CD4-positive, CD25-positive, alpha-beta regulatory T cell (primary cell): ENCODE results near the gene PGRMC2. TPM values are rescaled to one million over a fixed set of nuclear protein-coding genes. Genes with fewer than 3 reads are reported as not detected.

Experiments
- ATAC-seq, 2 donors: fragments of 150-1000 bp; cut with Tn5 transposase; one replicate each; pipeline ENCODE4 v1.10.0; 2021; ENCODE audit warnings: low read depth in 2 of 2, moderate number of reproducible peaks in 2 of 2, moderate library complexity in 1 of 2
- DNase-seq, 3 donors: peaks; one replicate each; pipeline versions ENCODE4 v3.0.0 to v3.0.0-alpha.2; 2012 to 2022; ENCODE audit warnings: mixed read lengths in 1 of 3
- H3K27ac ChIP-seq: one replicate; pipeline ENCODE4 v1.7.0; 2013; ENCODE audit warnings: mild to moderate bottlenecking, low read length; ENCODE audit not compliant: insufficient read depth, poor library complexity, severe bottlenecking
- H3K27me3 ChIP-seq: one replicate; pipeline ENCODE4 v1.7.0; 2013; ENCODE audit warnings: low read length; ENCODE audit not compliant: control insufficient read depth, insufficient read depth
- H3K36me3 ChIP-seq: one replicate; pipeline ENCODE4 v1.7.0; 2013; ENCODE audit warnings: mild to moderate bottlenecking, low read length, moderate library complexity; ENCODE audit not compliant: control insufficient read depth, insufficient read depth
- H3K4me1 ChIP-seq: 2 replicates; pipeline ENCODE4 v1.7.0; 2013; ENCODE audit warnings: mild to moderate bottlenecking, low read length; ENCODE audit not compliant: insufficient read depth, control insufficient read depth, poor library complexity, severe bottlenecking
- H3K4me3 ChIP-seq: one replicate; pipeline ENCODE4 v1.7.0; 2013; ENCODE audit warnings: low read depth, mild to moderate bottlenecking, low read length, moderate library complexity
- H3K9me3 ChIP-seq, 2 experiments: 1 replicate in 1 of 2; 2 replicates in 1 of 2; pipeline ENCODE4 v1.7.0; 2013; ENCODE audit warnings: low read length in 2 of 2, mild to moderate bottlenecking in 1 of 2, moderate library complexity in 1 of 2; ENCODE audit not compliant: control insufficient read depth in 2 of 2
- H3K27ac Mint-ChIP-seq, 3 donors: one replicate each; pipeline ENCODE4 v1.8.0; 2020 to 2022; ENCODE audit warnings: mild to moderate bottlenecking in 3 of 3, mixed read lengths in 3 of 3, moderate library complexity in 2 of 3
- H3K27me3 Mint-ChIP-seq: one replicate; pipeline ENCODE4 v1.8.0; 2022; ENCODE audit warnings: mild to moderate bottlenecking, mixed read lengths
- H3K36me3 Mint-ChIP-seq: one replicate; pipeline ENCODE4 v1.8.0; 2020; ENCODE audit warnings: mixed read lengths
- H3K4me1 Mint-ChIP-seq, 4 donors: one replicate each; pipeline ENCODE4 v1.8.0; 2020 to 2022; ENCODE audit warnings: mixed read lengths in 4 of 4, mild to moderate bottlenecking in 1 of 4
- H3K4me3 Mint-ChIP-seq, 4 donors: one replicate each; pipeline ENCODE4 v1.8.0; 2020 to 2022; ENCODE audit warnings: mild to moderate bottlenecking in 4 of 4, mixed read lengths in 4 of 4, moderate library complexity in 3 of 4
- H3K9me3 Mint-ChIP-seq, 7 donors: one replicate each; pipeline ENCODE4 v1.8.0; 2020 to 2022; ENCODE audit warnings: mixed read lengths in 7 of 7, mild to moderate bottlenecking in 3 of 7, moderate library complexity in 2 of 7
- polyA plus RNA-seq, 4 donors: library from polyadenylated mRNA; unstranded; fragments of 300-500 nt; fragmentation: Illumina TruSeq; gene quantifications; one replicate each; pipeline ENCODE4 v1.2.3, GENCODE V29; 2021
- total RNA-seq: library from RNA; stranded (reverse); gene quantifications from one replicate; pipeline ENCODE4 v1.2.3, GENCODE V29; 2022

PGRMC2 gene
- total and polyA plus RNA-seq, 5 donors from 2014 or later, result 12.7 to 48.6 (median 18.3) TPM

- H3K36me3 Mint-ChIP-seq, result peaks cover 8% of the 10 kb centered on the region
- Histone ChIP-seq H3K4me3 (no peak overlapping the region), H3K27me3 (no peaks in the 10 kb centered on the region), H3K27ac (no peak overlapping the region), H3K36me3 (no peaks in the 10 kb centered on the region), H3K9me3 (no peaks in the 10 kb centered on the region), H3K4me1 (no peaks in the 10 kb centered on the region)
- no peaks in the 10 kb centered on the region for H3K27me3 Mint-ChIP-seq
- no peak overlapping the region for H3K27ac Mint-ChIP-seq
- H3K4me3 Mint-ChIP-seq, result no peak overlapping the region
- DNase-seq (no peak), ATAC-seq (no peak)
- H3K9me3 Mint-ChIP-seq, result no peaks in the 10 kb centered on the region
- H3K4me1 Mint-ChIP-seq, result no peaks in the 10 kb centered on the region
Observed at GRCh38 chr4:128323401-128323800, 35.8 kb upstream of the PGRMC2 start.

GRCh38 chr4:128322986-128323385, 35.4 kb upstream of the PGRMC2 start:
- no peak overlapping the region for H3K27ac ChIP-seq
- no peaks in the 10 kb centered on the region for H3K27me3 ChIP-seq
- H3K4me1 Mint-ChIP-seq, result no peaks in the 10 kb centered on the region
- no peaks in the 10 kb centered on the region for H3K36me3 ChIP-seq
- no peak overlapping the region for H3K27ac Mint-ChIP-seq
- no peaks in the 10 kb centered on the region for H3K9me3 Mint-ChIP-seq
- H3K27me3 Mint-ChIP-seq, result no peaks in the 10 kb centered on the region
- H3K4me1 ChIP-seq, result no peaks in the 10 kb centered on the region
- no peak overlapping the region for H3K4me3 ChIP-seq
- H3K36me3 Mint-ChIP-seq, result peaks cover 8% of the 10 kb centered on the region
- H3K9me3 ChIP-seq, result no peaks in the 10 kb centered on the region
- ATAC-seq, result no peak
- DNase-seq, result no peak
- H3K4me3 Mint-ChIP-seq, result no peak overlapping the region

- Mint-ChIP-seq H3K27me3 (no peaks in the 10 kb centered on the region), H3K9me3 (peaks cover 0 to 2% (median 0%) of the 10 kb centered on the region in 7 donors), H3K36me3 (peaks cover 7% of the 10 kb centered on the region), H3K4me3 (no peak overlapping the region), H3K4me1 (no peaks in the 10 kb centered on the region), H3K27ac (no peak overlapping the region)
- Histone ChIP-seq H3K27me3 (no peaks in the 10 kb centered on the region), H3K4me1 (no peaks in the 10 kb centered on the region), H3K9me3 (no peaks in the 10 kb centered on the region), H3K4me3 (no peak overlapping the region), H3K36me3 (no peaks in the 10 kb centered on the region), H3K27ac (no peak overlapping the region)
- no peak for ATAC-seq
- no peak for DNase-seq
Observed at GRCh38 chr4:128322311-128322710, 34.7 kb upstream of the PGRMC2 start.

- no peaks in the 10 kb centered on the region for H3K4me1 Mint-ChIP-seq
- no peak for ATAC-seq
- no peak overlapping the region for H3K27ac ChIP-seq
- no peak overlapping the region for H3K4me3 Mint-ChIP-seq
- DNase-seq, result no peak
- no peaks in the 10 kb centered on the region for H3K27me3 ChIP-seq
- H3K4me3 ChIP-seq, result no peak overlapping the region
- peaks cover 9% of the 10 kb centered on the region for H3K36me3 Mint-ChIP-seq
- H3K9me3 Mint-ChIP-seq, result peaks cover 0 to 2% (median 0%) of the 10 kb centered on the region in 7 donors
- H3K36me3 ChIP-seq, result no peaks in the 10 kb centered on the region
- no peak overlapping the region for H3K27ac Mint-ChIP-seq
- no peaks in the 10 kb centered on the region for H3K4me1 ChIP-seq
- H3K9me3 ChIP-seq, result no peaks in the 10 kb centered on the region
- H3K27me3 Mint-ChIP-seq, result no peaks in the 10 kb centered on the region
Observed at GRCh38 chr4:128320656-128321055, 33.0 kb upstream of the PGRMC2 start.

- peaks cover 0 to 2% (median 0%) of the 10 kb centered on the region in 7 donors for H3K9me3 Mint-ChIP-seq
- no peak for DNase-seq
- Histone ChIP-seq H3K27ac (no peak overlapping the region), H3K36me3 (no peaks in the 10 kb centered on the region), H3K4me1 (no peaks in the 10 kb centered on the region), H3K27me3 (no peaks in the 10 kb centered on the region), H3K4me3 (no peak overlapping the region), H3K9me3 (no peaks in the 10 kb centered on the region)
- H3K27me3 Mint-ChIP-seq, result no peaks in the 10 kb centered on the region
- H3K4me3 Mint-ChIP-seq, result no peak overlapping the region
- no peaks in the 10 kb centered on the region for H3K4me1 Mint-ChIP-seq
- no peak overlapping the region for H3K27ac Mint-ChIP-seq
- ATAC-seq, result no peak
- H3K36me3 Mint-ChIP-seq, result peaks cover 31% of the 10 kb centered on the region
Observed at GRCh38 chr4:128315756-128316520, 28.3 kb upstream of the PGRMC2 start.

- no peaks in the 10 kb centered on the region for H3K4me1 Mint-ChIP-seq
- no peak overlapping the region for H3K27ac ChIP-seq
- H3K27me3 Mint-ChIP-seq, result no peaks in the 10 kb centered on the region
- DNase-seq, result no peak
- H3K36me3 ChIP-seq, result no peaks in the 10 kb centered on the region
- no peaks in the 10 kb centered on the region for H3K4me1 ChIP-seq
- H3K9me3 ChIP-seq, result no peaks in the 10 kb centered on the region
- H3K9me3 Mint-ChIP-seq, result no peaks in the 10 kb centered on the region
- H3K36me3 Mint-ChIP-seq, result peaks cover 35% of the 10 kb centered on the region
- no peak overlapping the region for H3K4me3 ChIP-seq
- no peaks in the 10 kb centered on the region for H3K27me3 ChIP-seq
- H3K4me3 Mint-ChIP-seq, result no peak overlapping the region
- no peak for ATAC-seq
- H3K27ac Mint-ChIP-seq, result no peak overlapping the region
Observed at GRCh38 chr4:128311659-128312403, 24.2 kb upstream of the PGRMC2 start.

- no peaks in the 10 kb centered on the region for H3K9me3 Mint-ChIP-seq
Observed at GRCh38 chr4:128310266-128310697, 22.7 kb upstream of the PGRMC2 start.

More at GRCh38 chr4:128310266-128310697, 22.7 kb upstream of the PGRMC2 start:
- H3K4me3 ChIP-seq, result no peak overlapping the region
- H3K27ac ChIP-seq, result no peak overlapping the region
- Mint-ChIP-seq H3K4me1 (no peaks in the 10 kb centered on the region), H3K27me3 (no peaks in the 10 kb centered on the region), H3K36me3 (peaks cover 29% of the 10 kb centered on the region), H3K4me3 (no peak overlapping the region), H3K27ac (no peak overlapping the region)
- no peaks in the 10 kb centered on the region for H3K9me3 ChIP-seq
- H3K4me1 ChIP-seq, result no peaks in the 10 kb centered on the region
- H3K36me3 ChIP-seq, result no peaks in the 10 kb centered on the region
- H3K27me3 ChIP-seq, result no peaks in the 10 kb centered on the region
- no peak for ATAC-seq
- DNase-seq, result no peak
